GM21576 (cell line): ENCODE measurements around the gene RUNX1.
"Not testable (repeated sequence)": the region's sequence is repeated elsewhere in the genome, so short reads cannot be mapped to it uniquely, and the experiment has no call there.

ENCODE experiments used
- ATAC-seq: cut with Tn5 transposase; IDR thresholded peaks from one replicate; pipeline ENCODE4 v1.9.1; 2021; ENCODE audit warnings: mild to moderate bottlenecking, moderate library complexity; ENCODE audit not compliant: unreplicated experiment

Gene RUNX1

GRCh38 chr21:34815831-34816705, 233.0 kb downstream of the RUNX1 start:
- ATAC-seq = no peak

GRCh38 chr21:34814529-34814951, 234.6 kb downstream of the RUNX1 start:
- ATAC-seq = no peak

- ATAC-seq = no peak
Observed at GRCh38 chr21:34813266-34813894, 235.7 kb downstream of the RUNX1 start.

- no peak for ATAC-seq
Observed at GRCh38 chr21:34812504-34813265, 236.4 kb downstream of the RUNX1 start.

- no peak for ATAC-seq
Observed at GRCh38 chr21:34811368-34811767, 237.7 kb downstream of the RUNX1 start.

- ATAC-seq = no peak
Observed at GRCh38 chr21:34810786-34811185, 238.3 kb downstream of the RUNX1 start.

GRCh38 chr21:34809822-34810221, 239.3 kb downstream of the RUNX1 start:
- ATAC-seq = no peak

GRCh38 chr21:34808569-34809204, 240.4 kb downstream of the RUNX1 start:
- no peak for ATAC-seq

- no peak for ATAC-seq
Observed at GRCh38 chr21:34807881-34808568, 241.1 kb downstream of the RUNX1 start.

- no peak for ATAC-seq
Observed at GRCh38 chr21:34807146-34807880, 241.8 kb downstream of the RUNX1 start.

- no peak for ATAC-seq
Observed at GRCh38 chr21:34806423-34806822, 242.7 kb downstream of the RUNX1 start.

GRCh38 chr21:34805157-34805556, 243.9 kb downstream of the RUNX1 start:
- no peak for ATAC-seq

- ATAC-seq = not testable (repeated sequence)
Observed at GRCh38 chr21:34804584-34804983, 244.5 kb downstream of the RUNX1 start.

GRCh38 chr21:34803782-34804370, 245.2 kb downstream of the RUNX1 start:
- ATAC-seq = no peak

- no peak for ATAC-seq
Observed at GRCh38 chr21:34802180-34802899, 246.8 kb downstream of the RUNX1 start.

- no peak for ATAC-seq
Observed at GRCh38 chr21:34801519-34802132, 247.5 kb downstream of the RUNX1 start.

GRCh38 chr21:34800797-34801518, 248.1 kb downstream of the RUNX1 start:
- no peak for ATAC-seq

- no peak for ATAC-seq
Observed at GRCh38 chr21:34799092-34799491, 250.0 kb downstream of the RUNX1 start.
